ENCODE data around the gene ELF3. TPM values are rescaled to one million over a fixed set of nuclear protein-coding genes. Genes with fewer than 3 reads are reported as not detected.

The ELF3 gene
- total and polyA plus RNA-seq, 2 of the 4 experiments (the other 2 are of a cell fraction), result under 0.01 to 0.38 TPM

GRCh38 chr1:202049129-202049528 is 38.7 kb downstream of the ELF3 start:
- H3K36me3 ChIP-seq (ENCODE audit: control insufficient read depth, insufficient read depth, low read length), result no peaks in the 10 kb centered on the region
- no peak for DNase-seq
- H3K9me3 ChIP-seq (ENCODE audit: control insufficient read depth, insufficient read depth, low read length), result no peaks in the 10 kb centered on the region
- H2BK15ac ChIP-seq (ENCODE audit: low read depth, low read length), result no peak overlapping the region
- no peak overlapping the region for H2AK9ac ChIP-seq (replicated peaks; ENCODE audit: low read depth, low read length, poor library complexity)
- no peak overlapping the region for H2BK5ac ChIP-seq (ENCODE audit: low read depth, low read length, poor library complexity, severe bottlenecking)
- H3K79me1 ChIP-seq (ENCODE audit: low read depth in 1 of 2, low read length in 2 of 2), result no peaks in the 10 kb centered on the region
- no peak overlapping the region for H3K23ac ChIP-seq (ENCODE audit: low read depth, low read length)
- no peaks in the 10 kb centered on the region for H3K4me1 ChIP-seq (ENCODE audit: control insufficient read depth, insufficient read depth, low read length)
- H3K4me2 ChIP-seq (ENCODE audit: low read depth, low read length), result no peak overlapping the region
- H3K4me3 ChIP-seq (ENCODE audit: insufficient read depth, low read depth, low read length), result no peak overlapping the region
- ChIA-PET CTCF (no interaction called here), POLR2A (ENCODE audit: unreplicated experiment) (no interaction called here)
- H3K27me3 ChIP-seq (ENCODE audit: control insufficient read depth, insufficient read depth, low read length), result peaks cover 6% of the 10 kb centered on the region
- BruUV-seq (replicated peaks), result no TSS peak
- H3K14ac ChIP-seq (replicated peaks; ENCODE audit: low read depth, low read length), result no peak overlapping the region
- dilution Hi-C loops (cut with HindIII; ENCODE audit: low sequenced_read_pairs, unreplicated experiment), result no loop called here
- H3K18ac ChIP-seq (ENCODE audit: low read depth, low read length), result no peak overlapping the region
- H2AFZ ChIP-seq (replicated peaks; ENCODE audit: low read length, poor library complexity), result no peak overlapping the region
- in situ Hi-C loops (cut with MboI; ENCODE audit: low sequenced_read_pairs), result no loop called here
- no peak overlapping the region for H3K27ac ChIP-seq (ENCODE audit: insufficient read depth, low read length)
- intact Hi-C loops (cut with micrococcal nuclease), result no loop called here
- no peak overlapping the region for H3K9ac ChIP-seq (ENCODE audit: low read depth, low read length)
- WGBS, 2 experiments (ENCODE audit: extremely low coverage in 2 of 2, insufficient read length in 1 of 2), result no CpG with 5 or more reads among the region's 5 CpGs
- H2BK20ac ChIP-seq (ENCODE audit: low read depth, low read length), result no peak overlapping the region
- H3K9me1 ChIP-seq (ENCODE audit: insufficient read depth, low read length), result peaks cover 3% of the 10 kb centered on the region; the same call in 1 of the 2 replicates
- H4K5ac ChIP-seq (ENCODE audit: low read depth, low read length), result no peak overlapping the region
- H3K56ac ChIP-seq (ENCODE audit: extremely low read depth, insufficient read depth, low read length), result no peak overlapping the region
- no peak overlapping the region for H4K91ac ChIP-seq (ENCODE audit: insufficient read depth, low read depth, low read length)
- no peak for TF ChIP-seq SMC3 (IDR thresholded peaks at IDR 0.05; ENCODE audit: low read depth, low read length)
- TF ChIP-seq, protein P1, sequence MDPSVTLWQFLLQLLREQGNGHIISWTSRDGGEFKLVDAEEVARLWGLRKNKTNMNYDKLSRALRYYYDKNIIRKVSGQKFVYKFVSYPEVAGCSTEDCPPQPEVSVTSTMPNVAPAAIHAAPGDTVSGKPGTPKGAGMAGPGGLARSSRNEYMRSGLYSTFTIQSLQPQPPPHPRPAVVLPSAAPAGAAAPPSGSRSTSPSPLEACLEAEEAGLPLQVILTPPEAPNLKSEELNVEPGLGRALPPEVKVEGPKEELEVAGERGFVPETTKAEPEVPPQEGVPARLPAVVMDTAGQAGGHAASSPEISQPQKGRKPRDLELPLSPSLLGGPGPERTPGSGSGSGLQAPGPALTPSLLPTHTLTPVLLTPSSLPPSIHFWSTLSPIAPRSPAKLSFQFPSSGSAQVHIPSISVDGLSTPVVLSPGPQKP (IDR thresholded peaks at IDR 0.05; ENCODE audit: borderline replicate concordance, low read depth, low read length), result no peak
- TF ChIP-seq POLR2A (IDR thresholded peaks at IDR 0.05; ENCODE audit: low read depth, low read length), result no peak
- no peak for TF ChIP-seq MAFK (IDR thresholded peaks at IDR 0.05; ENCODE audit: low read depth, low read length)
- ATAC-seq (ENCODE audit: low read depth), result no peak
- H4K8ac ChIP-seq (ENCODE audit: low read depth in 2 of 2, low read length in 2 of 2), result no peak overlapping the region
- no peak overlapping the region for H3K4ac ChIP-seq (ENCODE audit: low read depth, low read length)
- no peak overlapping the region for H2AK5ac ChIP-seq (ENCODE audit: low read depth, low read length)
- no peaks in the 10 kb centered on the region for H4K20me1 ChIP-seq (ENCODE audit: insufficient read depth, low read length)
- no peak overlapping the region for H2BK120ac ChIP-seq (ENCODE audit: low read depth, low read length)
